ENCODE data around the gene SMIM22.

GRCh38 chr16:4828567-4829321 lies 33.6 kb downstream of the SMIM22 start:
- TF ChIP-seq CTCF (IDR thresholded peaks at IDR 0.05; ENCODE audit: insufficient read depth, low read length, poor library complexity, severe bottlenecking) (no peak), EZH2phosphoT487 (conservative IDR thresholded peaks at IDR 0.05; ENCODE audit: low read length) (no peak)

All from SU-DHL-6 (cell line).